HG03095 (cell line): Measurements from ENCODE around the gene ATXN7L3.
"Not testable (repeated sequence)": the region's sequence is repeated elsewhere in the genome, so short reads cannot be mapped to it uniquely, and the experiment has no call there.

Experiments
- ATAC-seq: cut with Tn5 transposase; IDR thresholded peaks from one replicate; pipeline ENCODE4 v1.9.1; 2021; ENCODE audit warnings: moderate library complexity; ENCODE audit not compliant: unreplicated experiment

Gene ATXN7L3

GRCh38 chr17:44177640-44178039, 22.0 kb downstream of the ATXN7L3 start:
- ATAC-seq: no peak

- ATAC-seq: no peak
Measured at GRCh38 chr17:44176671-44177501, 22.8 kb downstream of the ATXN7L3 start.

DNA sequence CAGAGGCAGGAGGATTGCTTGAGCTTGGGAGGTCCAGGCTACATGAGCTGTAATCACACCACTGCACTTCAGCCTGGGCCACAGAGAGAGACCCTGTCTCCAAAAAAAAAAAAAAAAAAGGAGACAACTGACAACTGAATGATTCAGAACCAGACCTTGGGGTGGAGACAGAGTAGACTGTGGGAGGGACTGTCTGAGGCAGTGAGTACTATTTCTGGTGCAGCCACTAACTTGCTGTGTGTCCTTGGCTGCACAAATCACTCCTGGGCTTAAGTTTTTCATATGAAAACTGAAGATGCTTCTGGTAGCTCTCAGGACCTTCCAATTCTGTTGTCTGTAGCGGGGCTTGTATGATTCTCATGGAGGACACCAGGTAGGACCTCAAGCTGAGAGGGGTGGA, 23.4 kb downstream of the ATXN7L3 start:
- no peak for ATAC-seq

GRCh38 chr17:44174427-44174826, 25.3 kb downstream of the ATXN7L3 start:
- ATAC-seq: no peak

DNA sequence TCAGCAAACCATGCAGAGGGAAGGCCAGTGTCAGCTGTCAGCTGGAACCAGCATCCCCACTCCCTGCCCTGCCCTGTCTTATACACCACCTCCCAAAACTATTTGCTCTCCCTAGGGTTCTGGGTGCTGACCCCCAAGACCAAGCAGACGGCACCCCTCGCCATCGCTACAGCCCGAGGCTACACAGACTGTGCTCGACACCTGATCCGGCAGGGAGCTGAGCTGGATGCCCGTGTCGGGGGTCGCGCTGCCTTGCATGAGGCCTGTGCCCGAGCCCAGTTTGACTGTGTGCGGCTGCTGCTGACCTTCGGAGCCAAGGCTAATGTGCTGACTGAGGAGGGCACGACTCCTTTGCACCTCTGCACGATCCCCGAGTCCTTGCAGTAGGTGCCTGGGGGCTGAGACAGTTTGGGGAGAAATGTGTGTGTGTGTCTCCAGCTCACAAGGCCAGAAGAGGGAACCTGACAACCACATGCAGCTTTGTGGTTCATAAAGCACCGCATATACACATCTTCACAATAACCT, 27.7 kb downstream of the ATXN7L3 start:
- no peak for ATAC-seq

DNA sequence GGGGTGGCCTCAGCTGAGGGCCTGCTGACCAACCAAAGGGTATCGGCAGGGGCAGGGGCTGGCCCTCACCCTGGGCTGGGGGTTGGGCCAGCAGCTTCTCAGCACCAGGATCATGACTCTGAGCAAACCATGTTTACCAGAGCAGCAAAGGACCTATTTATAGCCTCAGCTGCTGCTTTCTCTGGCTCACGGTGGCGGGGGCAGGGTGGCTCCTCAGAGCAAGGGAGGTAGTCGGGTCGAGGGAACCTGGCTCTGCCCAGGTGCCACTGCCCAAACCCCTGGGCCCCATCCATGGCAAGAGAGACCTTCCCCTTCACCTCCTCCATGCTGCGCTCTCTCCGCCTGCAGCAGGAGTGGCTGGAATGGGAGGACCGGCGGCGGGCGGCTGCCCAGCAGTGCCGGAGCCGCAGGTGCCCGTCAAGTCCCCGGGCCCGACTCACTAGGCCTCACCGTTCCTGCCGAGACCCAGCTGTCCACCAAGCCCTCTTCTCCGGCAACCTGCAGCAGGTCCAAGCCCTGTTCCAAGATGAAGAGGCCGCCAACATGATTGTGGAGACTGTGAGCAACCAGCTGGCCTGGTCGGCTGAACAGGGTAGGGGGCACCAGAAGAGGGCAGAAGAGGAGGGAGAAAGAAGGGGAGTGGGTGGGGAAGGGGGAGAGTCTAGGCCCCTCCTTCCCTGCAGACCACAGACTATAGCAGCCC, 29.0 kb downstream of the ATXN7L3 start, which contains the start of gene ASB16:
ASB16 (plus strand) TSS at position 206 of the 703 bp plus-strand sequence; CDS start at position 292, 86 bp downstream.
- no peak for ATAC-seq

DNA sequence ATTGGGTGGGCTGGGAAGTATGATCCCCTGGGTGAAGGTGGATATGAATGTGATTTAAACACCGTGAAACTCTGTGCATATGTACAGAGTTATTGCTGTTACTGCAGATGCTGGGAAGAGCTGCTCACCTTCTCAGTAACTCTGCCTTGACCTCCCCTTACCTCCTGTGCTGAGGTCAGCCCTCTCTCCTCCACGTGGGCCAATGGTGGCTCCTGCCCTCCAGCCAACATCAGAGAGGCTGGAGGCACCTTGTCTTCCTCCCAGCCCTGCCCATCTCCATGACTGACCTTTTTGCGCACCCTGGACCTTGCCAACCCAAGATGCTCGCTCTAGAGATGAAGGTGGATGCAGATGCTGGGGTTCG, 29.6 kb downstream of the ATXN7L3 start:
- ATAC-seq: no peak

GRCh38 chr17:44167181-44167861, 32.4 kb downstream of the ATXN7L3 start:
- no peak for ATAC-seq

- no peak for ATAC-seq
Measured at GRCh38 chr17:44164476-44164875, 35.2 kb downstream of the ATXN7L3 start.

- no peak for ATAC-seq
Measured at GRCh38 chr17:44159519-44160210, 40.0 kb downstream of the ATXN7L3 start.

DNA sequence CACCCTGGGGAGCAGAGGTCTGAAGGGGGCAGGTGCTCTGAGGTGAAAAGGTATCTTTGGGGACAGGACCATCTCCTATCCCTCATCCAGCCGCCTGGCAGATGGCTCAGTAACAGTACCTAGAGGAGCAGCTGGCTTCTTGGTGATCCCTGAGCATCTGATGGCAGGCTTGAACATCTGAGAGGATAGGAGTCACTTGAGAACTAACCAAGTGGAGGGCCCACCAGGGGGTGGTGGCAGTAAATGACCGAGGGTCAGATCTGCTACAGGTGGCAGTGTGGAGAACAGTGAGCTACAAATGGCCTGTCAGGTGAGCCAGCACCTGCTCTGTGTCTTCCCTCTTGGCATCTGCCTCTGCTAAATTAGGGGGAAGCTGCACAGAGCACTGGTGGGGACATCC, 44.2 kb downstream of the ATXN7L3 start:
- ATAC-seq: no peak

DNA sequence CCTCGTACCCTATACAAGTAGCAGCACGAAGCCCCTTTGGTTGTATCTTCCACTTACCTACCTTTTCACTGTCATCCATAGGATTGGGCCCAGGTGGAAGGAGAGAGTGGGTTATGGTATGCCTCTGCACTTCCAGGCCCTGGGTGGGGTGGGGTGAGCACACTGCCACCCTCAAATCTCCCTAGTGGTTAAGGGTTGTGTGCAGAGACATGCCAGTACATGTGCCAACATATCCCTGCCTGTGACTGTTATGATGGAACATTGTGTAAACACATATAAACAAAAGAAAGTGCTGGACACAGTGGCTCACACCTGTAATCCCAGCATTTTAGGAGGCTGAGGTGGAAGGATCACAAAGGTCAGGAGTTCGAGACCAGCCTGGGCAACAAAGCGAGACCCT, 46.8 kb downstream of the ATXN7L3 start:
- ATAC-seq: no peak

DNA sequence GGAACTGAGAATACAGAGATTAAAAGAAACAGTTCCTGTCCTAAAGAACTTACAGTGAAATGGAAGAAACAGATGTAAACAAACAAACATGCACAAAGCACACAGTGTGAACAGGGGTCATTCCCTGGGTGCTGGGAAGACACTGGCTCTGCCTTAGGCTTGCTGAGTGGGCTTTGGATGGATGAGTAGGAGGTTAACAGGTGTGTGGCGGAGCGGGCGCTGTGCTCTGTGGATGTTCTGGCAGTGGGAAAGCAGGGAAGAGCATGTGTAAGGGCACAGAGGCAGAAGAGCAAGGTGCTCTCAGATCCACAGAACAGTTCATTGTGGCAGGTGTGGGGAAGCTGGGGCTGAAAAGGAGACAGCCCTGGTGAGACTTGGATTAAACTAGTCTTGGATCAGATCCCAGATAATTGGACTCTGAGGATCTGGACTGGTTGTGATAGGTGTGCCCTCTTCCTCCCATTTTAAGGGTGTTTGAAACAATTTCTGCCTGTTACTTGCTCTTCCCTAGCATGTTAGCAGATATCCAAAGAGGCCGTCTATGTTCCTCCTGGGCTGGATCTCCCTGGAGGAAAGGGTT, 49.8 kb downstream of the ATXN7L3 start:
- no peak for ATAC-seq

DNA sequence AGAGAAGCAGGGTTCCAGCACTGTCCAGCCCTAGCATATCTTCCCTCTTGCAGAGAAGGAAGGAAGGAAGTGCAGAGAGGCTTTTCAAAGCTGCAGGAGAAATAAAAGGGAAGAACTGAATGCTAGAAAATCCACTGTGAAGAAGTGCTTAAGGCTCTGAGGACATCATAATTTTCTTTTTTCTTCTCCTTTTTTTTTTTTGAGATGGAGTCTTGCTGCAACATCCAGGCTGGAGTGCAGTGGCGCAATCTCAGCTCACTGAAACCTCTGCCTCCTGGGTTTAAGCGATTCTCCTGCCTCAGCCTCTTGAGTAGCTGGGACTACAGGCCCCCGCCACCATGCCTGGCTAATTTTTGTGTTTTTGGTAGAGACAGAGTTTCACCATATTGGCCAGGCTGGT, 50.6 kb downstream of the ATXN7L3 start:
- ATAC-seq: not testable (repeated sequence)

GRCh38 chr17:44147812-44148211, 51.9 kb downstream of the ATXN7L3 start:
- ATAC-seq: no peak

- no peak for ATAC-seq
Measured at GRCh38 chr17:44146375-44147346, 53.0 kb downstream of the ATXN7L3 start.

DNA sequence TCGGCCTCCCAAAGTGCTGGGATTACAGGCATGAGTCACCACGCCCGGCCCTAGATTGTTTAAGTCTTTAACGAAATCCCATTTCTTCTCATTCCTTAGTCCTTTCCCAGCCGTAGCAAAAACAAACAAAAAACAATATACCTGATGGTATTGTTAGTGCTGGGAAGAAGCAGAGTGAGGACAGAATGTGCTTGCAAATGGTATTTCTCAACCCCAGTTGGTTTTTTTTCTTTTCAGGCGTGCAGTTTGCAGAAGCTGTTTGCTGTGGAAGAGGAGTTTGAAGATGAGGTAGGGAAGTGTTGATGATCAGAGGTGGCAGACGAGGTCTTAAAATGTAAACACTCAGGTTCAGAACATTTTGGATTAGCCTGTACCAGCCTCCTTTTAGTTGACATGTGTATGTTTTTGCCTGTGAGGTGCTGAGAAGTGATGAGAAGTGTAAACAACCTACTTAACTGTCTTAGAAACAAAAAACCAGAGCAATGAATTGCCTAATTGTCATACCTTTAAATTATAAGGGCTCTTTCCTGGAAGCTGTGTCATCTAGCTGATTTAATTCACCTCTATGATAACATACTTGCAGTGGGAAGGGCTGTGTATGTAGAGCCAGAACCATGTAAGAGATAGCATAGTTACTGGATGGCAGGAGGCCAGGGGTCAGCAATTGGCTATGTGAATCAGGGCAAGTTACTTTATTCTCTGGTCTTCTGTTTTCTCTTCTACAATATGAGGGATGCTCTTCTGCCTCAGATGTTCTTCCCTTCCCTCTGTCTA, 54.5 kb downstream of the ATXN7L3 start:
- ATAC-seq: no peak

DNA sequence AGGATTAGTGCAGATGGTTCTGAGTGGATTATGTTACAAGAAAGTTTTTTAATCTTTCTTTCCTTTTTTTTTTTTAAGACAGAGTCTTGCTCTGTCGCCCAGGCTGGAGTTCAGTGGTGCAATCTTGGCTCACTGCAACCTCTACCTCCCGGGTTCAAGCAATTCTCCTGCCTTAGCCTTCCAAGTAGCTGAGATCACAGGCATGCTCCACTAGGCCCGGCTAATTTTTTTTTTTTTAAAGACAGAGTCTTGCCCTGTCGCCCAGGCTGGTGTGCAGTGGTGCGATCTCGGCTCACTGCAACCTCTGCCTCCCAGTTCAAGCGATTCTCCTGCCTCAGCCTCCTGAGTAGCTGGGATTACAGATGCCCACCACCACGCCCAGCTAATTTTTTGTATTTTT, 55.8 kb downstream of the ATXN7L3 start:
- ATAC-seq: not testable (repeated sequence)
